Lung (tissue), 12 donors: Measurements from ENCODE around the gene KSR1. TPM values are rescaled to one million over a fixed set of nuclear protein-coding genes. Genes with fewer than 3 reads are reported as not detected.

Experiments used
- ATAC-seq: fragments of 200-7000 bp; cut with Tn5 transposase; one replicate; pipeline ENCODE4 v1.9.1; 2020; ENCODE audit warnings: moderate number of reproducible peaks; ENCODE audit not compliant: insufficient read depth, low FRiP score
- DNase-seq, 3 donors: peaks; one replicate each; pipeline ENCODE4 v3.0.0-alpha.2; 2013 to 2017
- H3K27ac ChIP-seq, 2 donors: one replicate each; pipeline ENCODE4 v1.5.1; 2013; ENCODE audit warnings: mild to moderate bottlenecking in 2 of 2, moderate library complexity in 2 of 2, control low read depth in 1 of 2, inconsistent platforms in 1 of 2, low read depth in 1 of 2, low read length in 1 of 2
- H3K27me3 ChIP-seq, 3 donors: one replicate each; pipeline ENCODE4 v1.5.1; 2013; ENCODE audit warnings: low read length in 2 of 3; ENCODE audit not compliant: control insufficient read depth in 3 of 3, insufficient read depth in 3 of 3
- H3K36me3 ChIP-seq, 4 donors: one replicate each; pipeline ENCODE4 v1.5.1; 2013; ENCODE audit warnings: low read length in 4 of 4, mild to moderate bottlenecking in 1 of 4, moderate library complexity in 1 of 4; ENCODE audit not compliant: control insufficient read depth in 4 of 4, insufficient read depth in 4 of 4
- H3K4me1 ChIP-seq, 5 donors: one replicate each; pipeline ENCODE4 v1.5.1; 2013; ENCODE audit warnings: low read length in 5 of 5, mild to moderate bottlenecking in 2 of 5, moderate library complexity in 1 of 5; ENCODE audit not compliant: control insufficient read depth in 5 of 5, insufficient read depth in 5 of 5
- H3K4me3 ChIP-seq: one replicate; pipeline ENCODE4 v1.5.1; 2013; ENCODE audit warnings: mild to moderate bottlenecking, control low read depth, moderate library complexity
- H3K9ac ChIP-seq, 2 donors: one replicate each; pipeline ENCODE4 v1.5.1; 2013; ENCODE audit warnings: low read length in 2 of 2, control low read depth in 1 of 2; ENCODE audit not compliant: insufficient read depth in 1 of 2
- H3K9me3 ChIP-seq, 4 donors: one replicate each; pipeline ENCODE4 v1.5.1; 2013; ENCODE audit warnings: low read length in 3 of 4, mild to moderate bottlenecking in 1 of 4, moderate library complexity in 1 of 4; ENCODE audit not compliant: control insufficient read depth in 4 of 4, insufficient read depth in 3 of 4
- WGBS, 2 donors: extraction: QIAGEN DNeasy Blood & Tissue Kit; methylation state at CpG; one replicate each; pipeline ENCODE4 v1.1.7; 2013; 5-methylcytosine and 5-hydroxymethylcytosine counted together
- polyA plus RNA-seq, 2 donors: library from polyadenylated mRNA; stranded (reverse); fragments of 200-250 nt; gene quantifications; one replicate each; pipeline ENCODE4 v1.2.1, GENCODE V29; 2013
- total RNA-seq, 2 donors: library from RNA; depleted of rRNA in 1 of 2; stranded (reverse); fragments of >200 nt in 1 of 2; gene quantifications; one replicate each; pipeline ENCODE4 v1.2.1, GENCODE V29; 2014 to 2021
- TF ChIP-seq, protein P1 (sequence below): IDR thresholded peaks from 2 replicates; pipeline ENCODE4 v1.5.1; 2012; ENCODE audit warnings: mild to moderate bottlenecking; ENCODE audit errors: control extremely low read depth, extremely low read depth
- donor health status: control.
- donor health status: control.
- donor health status: Bipolar disorder and iron deficiency.
- donor health status: healthy.
- donor health status: DM: yes; HTN: yes; CAD: no.

The KSR1 gene
- total and polyA plus RNA-seq, 4 donors: 26.8 to 70.0 (median 42.3) TPM

DNA sequence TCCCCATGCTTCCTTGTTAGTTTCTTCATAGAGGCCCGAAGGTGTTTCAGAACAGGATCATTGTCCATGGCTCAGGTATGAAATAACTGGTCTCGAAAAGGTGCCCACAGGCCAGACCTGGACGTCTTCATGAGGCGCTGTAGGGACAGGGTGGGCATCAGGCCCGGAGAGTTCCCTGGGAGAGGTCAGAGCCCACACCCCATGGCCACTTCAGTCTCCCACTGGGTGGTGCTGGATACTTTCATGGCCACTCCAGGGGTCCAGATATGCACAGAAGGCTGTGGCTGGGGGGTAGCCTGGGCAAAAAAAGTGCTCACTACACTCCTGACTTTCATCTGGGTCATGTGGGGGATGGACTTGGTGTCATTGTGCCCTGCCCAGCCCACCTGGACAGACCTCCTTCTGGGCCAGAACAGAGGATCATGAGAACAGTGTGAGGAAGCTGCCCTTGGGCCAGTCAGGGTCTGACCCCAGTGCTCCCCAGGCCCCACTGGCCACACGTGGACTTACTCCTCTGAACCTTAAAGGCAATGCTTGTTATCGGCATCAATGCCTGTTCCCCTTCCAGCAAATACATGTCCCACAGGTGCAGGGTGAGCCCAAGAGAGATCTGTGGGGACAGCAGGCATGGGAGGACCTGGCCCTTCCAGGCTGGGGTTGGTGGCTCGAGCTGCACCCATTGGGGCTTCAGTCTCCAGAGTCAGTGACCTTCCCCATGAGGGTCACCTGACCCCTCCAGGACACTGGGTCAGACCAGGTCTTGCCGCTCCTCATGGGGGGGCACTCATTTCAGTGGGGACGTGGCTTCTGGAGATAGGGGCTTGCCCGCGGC lies 211.6 kb downstream of the KSR1 start:
- TF ChIP-seq, protein P1, sequence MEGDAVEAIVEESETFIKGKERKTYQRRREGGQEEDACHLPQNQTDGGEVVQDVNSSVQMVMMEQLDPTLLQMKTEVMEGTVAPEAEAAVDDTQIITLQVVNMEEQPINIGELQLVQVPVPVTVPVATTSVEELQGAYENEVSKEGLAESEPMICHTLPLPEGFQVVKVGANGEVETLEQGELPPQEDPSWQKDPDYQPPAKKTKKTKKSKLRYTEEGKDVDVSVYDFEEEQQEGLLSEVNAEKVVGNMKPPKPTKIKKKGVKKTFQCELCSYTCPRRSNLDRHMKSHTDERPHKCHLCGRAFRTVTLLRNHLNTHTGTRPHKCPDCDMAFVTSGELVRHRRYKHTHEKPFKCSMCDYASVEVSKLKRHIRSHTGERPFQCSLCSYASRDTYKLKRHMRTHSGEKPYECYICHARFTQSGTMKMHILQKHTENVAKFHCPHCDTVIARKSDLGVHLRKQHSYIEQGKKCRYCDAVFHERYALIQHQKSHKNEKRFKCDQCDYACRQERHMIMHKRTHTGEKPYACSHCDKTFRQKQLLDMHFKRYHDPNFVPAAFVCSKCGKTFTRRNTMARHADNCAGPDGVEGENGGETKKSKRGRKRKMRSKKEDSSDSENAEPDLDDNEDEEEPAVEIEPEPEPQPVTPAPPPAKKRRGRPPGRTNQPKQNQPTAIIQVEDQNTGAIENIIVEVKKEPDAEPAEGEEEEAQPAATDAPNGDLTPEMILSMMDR: no peak
- H3K9ac ChIP-seq: no peak overlapping the region
- H3K27ac ChIP-seq: no peak overlapping the region
- DNase-seq (no peak), ATAC-seq (no peak)
- H3K9me3 ChIP-seq: no peaks in the 10 kb centered on the region
- no peaks in the 10 kb centered on the region for H3K4me1 ChIP-seq
- H3K36me3 ChIP-seq: no peaks in the 10 kb centered on the region
- no peaks in the 10 kb centered on the region for H3K27me3 ChIP-seq
- WGBS, 2 donors: 88 to 93% methylated on average over 12 of the region's 12 CpGs
- no peak overlapping the region for H3K4me3 ChIP-seq

DNA sequence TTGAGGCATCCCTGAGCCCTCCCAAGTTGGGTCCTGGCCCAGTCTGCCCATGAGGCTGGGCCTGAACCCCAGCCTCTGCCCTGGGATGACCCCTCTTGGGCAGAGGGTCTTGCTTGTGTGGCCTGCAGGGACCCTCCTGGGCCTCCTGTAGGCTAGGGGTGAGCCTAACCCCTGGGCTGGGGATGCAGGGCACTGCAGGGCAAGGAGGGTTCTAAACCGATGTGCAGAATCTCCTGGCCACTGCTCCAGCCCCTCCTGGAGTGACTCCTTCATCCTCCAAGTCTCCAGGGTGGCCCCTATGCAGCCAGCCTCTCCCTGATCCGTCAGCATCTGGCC lies 212.2 kb downstream of the KSR1 start:
- no peak for ATAC-seq
- Histone ChIP-seq H3K27ac (no peak overlapping the region), H3K36me3 (no peaks in the 10 kb centered on the region), H3K27me3 (no peaks in the 10 kb centered on the region), H3K4me3 (no peak overlapping the region), H3K4me1 (no peaks in the 10 kb centered on the region), H3K9ac (no peak overlapping the region), H3K9me3 (no peaks in the 10 kb centered on the region)
- WGBS, 2 donors: 81% methylated on average over 2 of the region's 2 CpGs
- TF ChIP-seq, protein P1: no peak
- DNase-seq: no peak

DNA sequence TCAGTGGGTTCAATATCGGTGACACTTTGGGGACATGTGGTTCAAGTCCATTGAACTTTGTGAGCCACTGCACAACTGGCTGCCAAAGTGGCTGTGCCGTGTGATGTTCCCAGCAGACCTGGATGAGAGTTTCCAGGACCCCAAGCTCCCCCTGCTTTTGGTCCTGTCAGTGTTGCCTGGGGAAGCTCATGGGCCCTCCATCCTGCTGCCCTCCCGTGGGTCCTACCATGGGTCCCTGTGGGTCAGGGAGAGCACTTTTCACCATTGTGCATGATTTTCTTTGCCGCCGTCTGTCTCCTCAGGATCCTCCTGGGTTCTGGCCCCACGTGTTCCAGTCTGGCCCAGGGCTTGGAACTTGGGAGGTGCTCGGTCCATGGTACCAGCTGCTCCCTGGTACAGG lies 212.9 kb downstream of the KSR1 start:
- H3K4me1 ChIP-seq: no peaks in the 10 kb centered on the region
- H3K27me3 ChIP-seq: no peaks in the 10 kb centered on the region
- H3K27ac ChIP-seq: no peak overlapping the region
- WGBS, 2 donors: 92 to 94% methylated on average over 7 of the region's 7 CpGs
- no peak overlapping the region for H3K9ac ChIP-seq
- no peaks in the 10 kb centered on the region for H3K9me3 ChIP-seq
- no peaks in the 10 kb centered on the region for H3K36me3 ChIP-seq
- H3K4me3 ChIP-seq: no peak overlapping the region
- no peak for ATAC-seq
- TF ChIP-seq, protein P1: no peak
- no peak for DNase-seq

DNA sequence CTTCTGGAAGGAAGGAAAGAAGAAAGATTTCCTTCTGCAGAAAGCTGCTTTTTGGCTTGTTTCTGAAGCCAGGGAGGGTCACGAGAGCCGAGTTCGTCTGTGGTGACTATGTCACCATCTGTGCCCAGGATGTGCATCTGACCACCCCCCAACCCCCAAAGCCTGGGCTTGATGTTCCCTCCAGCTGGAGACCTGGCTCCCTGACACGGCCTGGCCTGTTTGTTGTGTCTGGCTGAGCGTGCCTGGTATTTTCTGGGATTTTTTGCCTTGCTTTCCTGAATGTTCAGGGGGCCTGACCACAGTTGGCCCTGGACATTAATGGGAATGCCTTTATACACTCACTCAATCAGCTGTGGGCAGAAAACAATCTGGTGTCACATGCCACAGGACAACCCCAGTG lies 213.6 kb downstream of the KSR1 start:
- TF ChIP-seq, protein P1: no peak
- no peaks in the 10 kb centered on the region for H3K4me1 ChIP-seq
- DNase-seq: no peak
- 76 to 90% methylated on average over 5 of the region's 5 CpGs for WGBS, 2 donors
- no peak for ATAC-seq
- no peak overlapping the region for H3K4me3 ChIP-seq
- no peak overlapping the region for H3K9ac ChIP-seq
- no peak overlapping the region for H3K27ac ChIP-seq
- H3K9me3 ChIP-seq: no peaks in the 10 kb centered on the region
- no peaks in the 10 kb centered on the region for H3K27me3 ChIP-seq
- no peaks in the 10 kb centered on the region for H3K36me3 ChIP-seq
